Adrenal gland (tissue), 12 donors: ENCODE data around the gene NBPF1. TPM values are rescaled to one million over a fixed set of nuclear protein-coding genes. Genes with fewer than 3 reads are reported as not detected.
"Not testable (repeated sequence)": the region's sequence is repeated elsewhere in the genome, so short reads cannot be mapped to it uniquely, and the experiment has no call there.

Experiments used
- DNase-seq, 7 donors: peaks; one replicate each; pipeline ENCODE4 v3.0.0-alpha.2; 2019 to 2020
- H3K27ac ChIP-seq, 5 donors: fragments of 200-600 bp; sonication (generic) in 4 of 5; 1 replicate in 3 of 5; 2 replicates in 2 of 5; pipeline versions ENCODE4 v1.5.1 to v1.8.0; 2016 to 2020; ENCODE audit warnings: mild to moderate bottlenecking in 1 of 5
- H3K27me3 ChIP-seq: fragments of 200-600 bp; 2 replicates; pipeline ENCODE4 v1.8.0; 2021
- H3K36me3 ChIP-seq, 2 donors: fragments of 200-600 bp; replicated peaks in 1 of 2; 1 replicate in 1 of 2; 2 replicates in 1 of 2; pipeline versions ENCODE4 v1.5.1 to v1.8.0; 2018 to 2022
- H3K4me1 ChIP-seq, 2 donors: fragments of 200-600 bp; replicated peaks in 1 of 2; 1 replicate in 1 of 2; 2 replicates in 1 of 2; pipeline versions ENCODE4 v1.5.1 to v1.8.0; 2018 to 2021
- H3K4me3 ChIP-seq, 4 donors: fragments of 200-600 bp; sonication (generic) in 3 of 4; one replicate each; pipeline ENCODE4 v1.5.1; 2016 to 2018
- H3K9me3 ChIP-seq, 3 donors: fragments of 200-600 bp; sonication (generic) in 1 of 3; replicated peaks in 1 of 3; 1 replicate in 2 of 3; 2 replicates in 1 of 3; pipeline versions ENCODE4 v1.5.1 to v1.8.0; 2016 to 2021
- CTCF ChIP-seq, 6 experiments: fragments of 450-650 bp in 4 of 6; fragments of 200-600 bp in 2 of 6; sonication (generic) in 1 of 6; IDR thresholded peaks; 1 replicate in 5 of 6; 2 replicates in 1 of 6; pipeline versions ENCODE4 v1.5.1 to v1.8.0; 2016 to 2021; ENCODE audit warnings: antibody characterized with exemption in 6 of 6, mild to moderate bottlenecking in 2 of 6, moderate library complexity in 1 of 6
- POLR2A ChIP-seq, 2 donors: fragments of 450-650 bp; IDR thresholded peaks; one replicate each; pipeline ENCODE4 v1.6.1; 2017; ENCODE audit warnings: antibody characterized with exemption in 2 of 2, mild to moderate bottlenecking in 2 of 2, moderate library complexity in 1 of 2
- WGBS, 4 donors: extraction: QIAGEN DNeasy Blood & Tissue Kit in 2 of 4; methylation state at CpG; one replicate each; pipeline versions ENCODE4 v1.1.5 to v1.1.7; 2013 to 2017; 5-methylcytosine and 5-hydroxymethylcytosine counted together
- intact Hi-C, 2 donors: fragments of 100-400 bp; cut with DNase I; formaldehyde crosslinking; loops; one replicate each; pipeline versions ENCODE4 v1.14.1 to v1.15.0; 2022 to 2023
- polyA plus RNA-seq, 3 donors: library from polyadenylated mRNA; stranded (reverse); fragments of 200-250 nt in 2 of 3; fragments of 350-450 nt in 1 of 3; fragmentation: Illumina TruSeq in 1 of 3; extraction: RNeasy Lipid Tissue Mini Kit (QIAGEN cat#74804) in 1 of 3; gene quantifications; one replicate each; pipeline ENCODE4 v1.2.3, GENCODE V29; 2013 to 2014
- total RNA-seq, 9 donors: library from RNA; depleted of rRNA in 4 of 9; stranded (reverse); fragments of >200 nt in 4 of 9; fragments of 120-200 nt in 1 of 9; fragmentation: NEBNext Ultra II Directional in 1 of 9; extraction: Animal tissue kit (Norgen Biotek cat#: 25700) in 1 of 9; gene quantifications; one replicate each; pipeline versions ENCODE4 v1.1.0 to v1.2.4, GENCODE V29; 2013 to 2023
- donor health status: healthy with polysubstance abuse.
- donor health status: Bipolar disorder and iron deficiency.
- donor health status: DM: yes; HTN: yes; CAD: no.
- donor health status: DM: no; HTN: no; CAD: no.
- donor health status: DM: no; HTN: no; CAD: no.
- donor health status: DM: yes; HTN: yes; CAD: no.

NBPF1 gene
- total and polyA plus RNA-seq, 12 donors = 7.9 to 205 (median 93.3) TPM

GRCh38 chr1:16608838-16609560 lies 4.4 kb downstream of the NBPF1 start:
- H3K27ac ChIP-seq = peak overlapping the region in 4 of 5 donors; percentile 15 to 69 (median 56)
- DNase-seq = peak in 2 of 7 donors; percentile 11 to 34
- no peak overlapping the region for H3K4me3 ChIP-seq
- no peak for TF ChIP-seq CTCF (IDR thresholded peaks at IDR 0.05)
- no peak for TF ChIP-seq POLR2A (IDR thresholded peaks at IDR 0.05)
- no peaks in the 10 kb centered on the region for H3K9me3 ChIP-seq
- WGBS, 4 donors = 90 to 94% (median 91%) methylated on average over 9 of the region's 9 CpGs
- intact Hi-C loops = no loop called here
- peaks cover 0 to 33% of the 10 kb centered on the region in 2 donors for H3K36me3 ChIP-seq
- no peaks in the 10 kb centered on the region for H3K27me3 ChIP-seq
- peaks cover 32 to 42% of the 10 kb centered on the region in 2 donors for H3K4me1 ChIP-seq

- Histone ChIP-seq H3K36me3 (peaks cover 0 to 33% of the 10 kb centered on the region in 2 donors), H3K27ac (peak overlapping the region in 4 of 5 donors; percentile 41 to 69 (median 56)), H3K4me1 (peaks cover 27 to 39% of the 10 kb centered on the region in 2 donors)
- DNase-seq = peak; percentile 86 to 95 (median 92)
- H3K9me3 ChIP-seq, H3K4me3 ChIP-seq, intact Hi-C loops, H3K27me3 ChIP-seq: not testable (repeated sequence)
- WGBS, 4 donors = 55 to 70% (median 62%) methylated on average over 10 of the region's 10 CpGs
Observed at GRCh38 chr1:16607853-16608815, 5.2 kb downstream of the NBPF1 start.

- intact Hi-C loops = no loop called here
- no peak overlapping the region for H3K4me3 ChIP-seq
- peak overlapping the region in 3 of 5 donors; percentile 41 to 69 (median 68) for H3K27ac ChIP-seq
- peak in 4 of 7 donors; percentile 22 to 35 (median 28) for DNase-seq
- 86 to 92% (median 90%) methylated on average over 2 of the region's 2 CpGs for WGBS, 4 donors
- no peaks in the 10 kb centered on the region for H3K9me3 ChIP-seq
- no peaks in the 10 kb centered on the region for H3K27me3 ChIP-seq
- peaks cover 0 to 33% of the 10 kb centered on the region in 2 donors for H3K36me3 ChIP-seq
- TF ChIP-seq POLR2A (IDR thresholded peaks at IDR 0.05) = no peak
- peaks cover 23 to 37% of the 10 kb centered on the region in 2 donors for H3K4me1 ChIP-seq
Observed at GRCh38 chr1:16607433-16607851, 5.9 kb downstream of the NBPF1 start.

GRCh38 chr1:16606666-16607432 lies 6.5 kb downstream of the NBPF1 start:
- intact Hi-C loops, H3K27me3 ChIP-seq, H3K4me3 ChIP-seq, H3K9me3 ChIP-seq: not testable (repeated sequence)
- Histone ChIP-seq H3K27ac (peak overlapping the region in 1 of 5 donors; percentile 68), H3K4me1 (peaks cover 17 to 31% of the 10 kb centered on the region in 2 donors), H3K36me3 (peaks cover 0 to 33% of the 10 kb centered on the region in 2 donors)
- DNase-seq = peak in 2 of 7 donors; percentile 13 to 25
- 84 to 85% (median 85%) methylated on average over 5 of the region's 5 CpGs for WGBS, 4 donors
